ENCODE measurements around the gene SIRPD. TPM values are rescaled to one million over a fixed set of nuclear protein-coding genes. Genes with fewer than 3 reads are reported as not detected.

The SIRPD gene
- not detected in 5 replicates for total RNA-seq (2022; extraction: Qiagen RNA extraction; ENCODE audit: low read depth)

GRCh38 chr20:1557605-1558004 lies at the start of gene SIRPD:
SIRPD (minus strand) TSS chr20:1557705; CDS start chr20:1557653, 52 bp downstream.

GRCh38 chr20:1491281-1491840 lies 66.1 kb downstream of the SIRPD start, which contains the start of gene SIRPB2:
SIRPB2 (minus strand) TSS chr20:1491420; CDS start chr20:1491359, 61 bp downstream.

Other genes with a start within 250 kb of the SIRPD start
- gene SDCBP2, start 228.6 kb downstream of the SIRPD start, total RNA-seq (2022; extraction: Qiagen RNA extraction; ENCODE audit: low read depth) = 0.71 to 1.1 TPM (median 0.99 TPM) in 5 replicates
- gene FKBP1A, start 164.7 kb downstream of the SIRPD start, total RNA-seq (2022; extraction: Qiagen RNA extraction; ENCODE audit: low read depth) = 495 to 535 TPM (median 512 TPM) in 5 replicates
- gene NSFL1C, start 90.9 kb downstream of the SIRPD start, total RNA-seq (2022; extraction: Qiagen RNA extraction; ENCODE audit: low read depth) = 113 to 129 TPM (median 120 TPM) in 5 replicates
- not detected in 5 replicates for gene SIRPB2, start 66.3 kb downstream of the SIRPD start, total RNA-seq (2022; extraction: Qiagen RNA extraction; ENCODE audit: low read depth)
- 0.57 to 0.80 TPM (median 0.65 TPM) in 5 replicates for gene SIRPB1, start 62.3 kb upstream of the SIRPD start, total RNA-seq (2022; extraction: Qiagen RNA extraction; ENCODE audit: low read depth)
- gene SIRPG, start 100.1 kb upstream of the SIRPD start, total RNA-seq (2022; extraction: Qiagen RNA extraction; ENCODE audit: low read depth) = not detected in 5 replicates

Measured in A549 treated with CpdA at 1 μM for 4 hours (cell line).